OCI-LY1 (cell line): ENCODE measurements around the gene DES.

ENCODE experiments used
- EZH2 ChIP-seq: fragments of 200-600 bp; sonication (generic), shearing (Covaris generic); IDR thresholded peaks from 2 replicates; pipeline ENCODE4 v1.8.0; 2017; ENCODE audit warnings: borderline replicate concordance, mixed run types, mild to moderate bottlenecking, antibody characterized with exemption, low read length, moderate library complexity, mixed read lengths
- TF ChIP-seq, protein P1 (sequence below): fragments of 200-600 bp; sonication (generic), shearing (Covaris generic); IDR thresholded peaks from 2 replicates; pipeline ENCODE4 v1.5.1; 2017; ENCODE audit warnings: mild to moderate bottlenecking, antibody characterized with exemption, low read length, moderate library complexity, mixed read lengths

DNA sequence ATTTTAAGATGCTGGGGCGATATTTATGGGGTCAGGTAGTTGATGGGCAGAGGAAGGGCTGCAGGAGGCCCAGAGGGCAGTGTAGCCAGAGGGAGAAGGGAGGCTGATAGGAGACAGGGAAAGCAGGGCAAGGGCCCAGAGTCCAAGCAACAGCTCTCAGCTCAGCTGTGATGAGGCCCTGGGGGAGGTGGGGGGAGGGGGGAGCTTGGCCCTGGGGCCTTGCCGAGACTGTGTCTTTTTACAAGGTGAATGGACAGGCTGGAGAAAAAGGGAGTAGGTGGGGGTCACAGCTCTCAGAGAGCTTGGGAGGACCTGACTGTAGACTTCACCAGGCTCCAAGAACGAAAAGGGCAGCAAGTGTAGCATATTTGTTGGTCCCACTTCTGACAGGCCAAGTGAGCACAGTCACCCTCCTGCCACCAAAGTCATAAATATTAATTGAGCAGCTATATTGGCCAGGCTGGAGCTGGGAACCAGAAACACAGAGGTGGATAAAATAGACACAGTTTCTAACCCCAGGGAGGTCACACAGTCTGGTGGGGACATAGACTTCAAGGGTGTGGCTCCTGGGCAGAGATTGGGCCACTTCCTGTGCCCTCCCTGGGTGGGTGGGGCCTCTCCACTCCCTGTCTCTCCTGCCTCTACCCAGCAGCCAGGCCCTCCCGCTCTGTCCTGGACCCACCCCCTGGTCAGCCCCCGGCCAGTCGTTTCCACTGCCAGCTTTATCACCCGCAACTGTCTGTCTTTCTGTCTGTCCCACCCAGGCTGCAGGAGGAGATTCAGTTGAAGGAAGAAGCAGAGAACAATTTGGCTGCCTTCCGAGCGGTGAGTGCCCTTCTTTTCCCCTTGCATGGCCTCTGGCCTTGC is 1.4 kb downstream of the DES start:
- TF ChIP-seq, protein P1, sequence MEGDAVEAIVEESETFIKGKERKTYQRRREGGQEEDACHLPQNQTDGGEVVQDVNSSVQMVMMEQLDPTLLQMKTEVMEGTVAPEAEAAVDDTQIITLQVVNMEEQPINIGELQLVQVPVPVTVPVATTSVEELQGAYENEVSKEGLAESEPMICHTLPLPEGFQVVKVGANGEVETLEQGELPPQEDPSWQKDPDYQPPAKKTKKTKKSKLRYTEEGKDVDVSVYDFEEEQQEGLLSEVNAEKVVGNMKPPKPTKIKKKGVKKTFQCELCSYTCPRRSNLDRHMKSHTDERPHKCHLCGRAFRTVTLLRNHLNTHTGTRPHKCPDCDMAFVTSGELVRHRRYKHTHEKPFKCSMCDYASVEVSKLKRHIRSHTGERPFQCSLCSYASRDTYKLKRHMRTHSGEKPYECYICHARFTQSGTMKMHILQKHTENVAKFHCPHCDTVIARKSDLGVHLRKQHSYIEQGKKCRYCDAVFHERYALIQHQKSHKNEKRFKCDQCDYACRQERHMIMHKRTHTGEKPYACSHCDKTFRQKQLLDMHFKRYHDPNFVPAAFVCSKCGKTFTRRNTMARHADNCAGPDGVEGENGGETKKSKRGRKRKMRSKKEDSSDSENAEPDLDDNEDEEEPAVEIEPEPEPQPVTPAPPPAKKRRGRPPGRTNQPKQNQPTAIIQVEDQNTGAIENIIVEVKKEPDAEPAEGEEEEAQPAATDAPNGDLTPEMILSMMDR = no peak
- TF ChIP-seq EZH2 = no peak
